Measurements from ENCODE around the gene ADSL. TPM values are rescaled to one million over a fixed set of nuclear protein-coding genes. Genes with fewer than 3 reads are reported as not detected.

Gene ADSL
- total RNA-seq, 1 donor from 2014 or later: 153 TPM

DNA sequence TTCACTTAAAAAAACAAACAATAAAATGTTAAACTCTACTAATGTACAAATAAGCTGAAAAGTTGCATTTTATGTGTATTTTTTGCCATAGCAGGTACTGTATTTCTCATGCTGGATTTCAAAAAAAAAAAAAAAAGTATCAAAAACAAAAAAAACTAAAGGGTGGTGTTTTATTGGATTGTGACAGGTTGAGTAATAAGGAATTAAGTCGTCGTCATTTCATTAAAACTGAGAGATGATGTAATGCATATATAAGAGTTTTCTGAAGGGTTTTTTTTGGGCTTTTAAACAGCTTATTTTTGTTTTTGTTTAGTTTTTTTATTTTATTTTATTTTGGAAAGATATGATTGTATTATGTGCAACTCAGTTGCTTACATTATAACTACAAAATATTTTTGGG lies 10.9 kb upstream of the ADSL start:
- Histone ChIP-seq H3K36me3 (ENCODE audit: control insufficient read depth, insufficient read depth, low read length) (no peaks in the 10 kb centered on the region), H3K4me3 (ENCODE audit: low read depth, low read length) (no peak overlapping the region), H3K27me3 (ENCODE audit: control insufficient read depth, insufficient read depth, low read length) (no peaks in the 10 kb centered on the region)
- DNase-seq (ENCODE audit: low read depth): no peak
- TF ChIP-seq, protein P1, sequence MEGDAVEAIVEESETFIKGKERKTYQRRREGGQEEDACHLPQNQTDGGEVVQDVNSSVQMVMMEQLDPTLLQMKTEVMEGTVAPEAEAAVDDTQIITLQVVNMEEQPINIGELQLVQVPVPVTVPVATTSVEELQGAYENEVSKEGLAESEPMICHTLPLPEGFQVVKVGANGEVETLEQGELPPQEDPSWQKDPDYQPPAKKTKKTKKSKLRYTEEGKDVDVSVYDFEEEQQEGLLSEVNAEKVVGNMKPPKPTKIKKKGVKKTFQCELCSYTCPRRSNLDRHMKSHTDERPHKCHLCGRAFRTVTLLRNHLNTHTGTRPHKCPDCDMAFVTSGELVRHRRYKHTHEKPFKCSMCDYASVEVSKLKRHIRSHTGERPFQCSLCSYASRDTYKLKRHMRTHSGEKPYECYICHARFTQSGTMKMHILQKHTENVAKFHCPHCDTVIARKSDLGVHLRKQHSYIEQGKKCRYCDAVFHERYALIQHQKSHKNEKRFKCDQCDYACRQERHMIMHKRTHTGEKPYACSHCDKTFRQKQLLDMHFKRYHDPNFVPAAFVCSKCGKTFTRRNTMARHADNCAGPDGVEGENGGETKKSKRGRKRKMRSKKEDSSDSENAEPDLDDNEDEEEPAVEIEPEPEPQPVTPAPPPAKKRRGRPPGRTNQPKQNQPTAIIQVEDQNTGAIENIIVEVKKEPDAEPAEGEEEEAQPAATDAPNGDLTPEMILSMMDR (IDR thresholded peaks at IDR 0.05; ENCODE audit: insufficient read depth, low read length, poor library complexity, severe bottlenecking): no peak

DNA sequence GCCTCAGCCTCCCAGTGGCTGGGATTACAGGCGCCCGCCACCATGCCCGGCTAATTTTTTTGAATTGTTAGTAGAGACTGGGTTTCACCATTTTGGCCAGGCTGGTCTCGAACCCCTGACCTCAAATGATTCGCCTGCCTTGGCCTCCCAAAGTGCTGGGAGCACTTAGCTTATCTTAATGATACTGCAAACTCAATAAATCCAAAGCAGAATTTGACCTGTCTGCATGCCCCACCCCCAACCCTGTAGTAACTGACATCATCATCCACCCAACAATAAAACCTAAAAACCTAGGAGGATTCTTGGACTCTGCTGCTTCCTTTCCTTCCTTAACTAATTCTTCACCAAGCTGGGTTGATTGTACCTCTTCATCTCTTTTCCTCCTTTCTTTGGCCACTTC lies 6.3 kb upstream of the ADSL start:
- Histone ChIP-seq H3K4me3 (ENCODE audit: low read depth, low read length) (no peak overlapping the region), H3K36me3 (ENCODE audit: control insufficient read depth, insufficient read depth, low read length) (no peaks in the 10 kb centered on the region), H3K27me3 (ENCODE audit: control insufficient read depth, insufficient read depth, low read length) (no peaks in the 10 kb centered on the region)
- TF ChIP-seq, protein P1 (IDR thresholded peaks at IDR 0.05; ENCODE audit: insufficient read depth, low read length, poor library complexity, severe bottlenecking): no peak
- DNase-seq (ENCODE audit: low read depth): no peak

DNA sequence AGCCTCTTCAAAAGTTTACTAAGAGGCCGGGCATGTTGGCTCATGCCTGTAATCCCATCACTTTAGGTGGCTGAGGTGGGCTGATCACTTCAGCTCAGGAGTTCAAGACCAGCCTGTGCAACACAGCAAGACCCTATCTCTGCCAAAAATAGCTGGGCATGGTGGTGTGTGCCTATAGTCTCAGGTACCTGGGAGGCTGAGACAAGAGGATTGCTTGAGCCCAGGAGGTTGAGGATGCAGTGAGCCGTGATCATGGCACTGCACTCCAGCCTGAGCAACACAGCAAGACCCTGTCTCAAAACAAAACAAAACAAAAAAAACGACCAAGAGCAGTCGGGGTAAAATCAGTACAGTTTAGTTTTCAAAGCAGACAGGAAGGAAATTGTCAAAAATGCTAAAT lies 4.7 kb upstream of the ADSL start:
- TF ChIP-seq, protein P1 (IDR thresholded peaks at IDR 0.05; ENCODE audit: insufficient read depth, low read length, poor library complexity, severe bottlenecking): no peak
- no peaks in the 10 kb centered on the region for H3K36me3 ChIP-seq (ENCODE audit: control insufficient read depth, insufficient read depth, low read length)
- H3K27me3 ChIP-seq (ENCODE audit: control insufficient read depth, insufficient read depth, low read length): no peaks in the 10 kb centered on the region
- H3K4me3 ChIP-seq (ENCODE audit: low read depth, low read length): no peak overlapping the region
- DNase-seq (ENCODE audit: low read depth): no peak

DNA sequence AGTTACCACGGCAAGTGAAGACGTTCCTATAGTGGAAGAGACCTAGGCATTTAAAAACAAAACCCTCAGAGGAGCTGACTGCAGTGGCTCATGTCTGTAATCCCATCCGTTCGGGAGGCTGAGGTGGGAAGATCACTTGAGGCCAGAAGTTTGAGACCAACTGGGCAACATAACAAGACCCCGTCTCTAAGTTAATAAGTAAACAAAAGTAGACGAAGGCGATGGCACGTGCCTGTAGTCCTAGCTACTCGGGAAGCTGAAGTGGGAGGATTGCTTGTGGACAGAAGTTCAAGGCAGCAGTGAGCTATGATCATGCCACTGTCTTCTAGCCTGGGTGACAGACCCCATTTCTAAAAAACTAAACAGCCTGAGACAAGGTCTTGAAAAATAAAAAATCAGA lies 3.8 kb upstream of the ADSL start:
- H3K27me3 ChIP-seq (ENCODE audit: control insufficient read depth, insufficient read depth, low read length): no peaks in the 10 kb centered on the region
- no peaks in the 10 kb centered on the region for H3K36me3 ChIP-seq (ENCODE audit: control insufficient read depth, insufficient read depth, low read length)
- DNase-seq (ENCODE audit: low read depth): no peak
- no peak overlapping the region for H3K4me3 ChIP-seq (ENCODE audit: low read depth, low read length)
- TF ChIP-seq, protein P1 (IDR thresholded peaks at IDR 0.05; ENCODE audit: insufficient read depth, low read length, poor library complexity, severe bottlenecking): no peak

DNA sequence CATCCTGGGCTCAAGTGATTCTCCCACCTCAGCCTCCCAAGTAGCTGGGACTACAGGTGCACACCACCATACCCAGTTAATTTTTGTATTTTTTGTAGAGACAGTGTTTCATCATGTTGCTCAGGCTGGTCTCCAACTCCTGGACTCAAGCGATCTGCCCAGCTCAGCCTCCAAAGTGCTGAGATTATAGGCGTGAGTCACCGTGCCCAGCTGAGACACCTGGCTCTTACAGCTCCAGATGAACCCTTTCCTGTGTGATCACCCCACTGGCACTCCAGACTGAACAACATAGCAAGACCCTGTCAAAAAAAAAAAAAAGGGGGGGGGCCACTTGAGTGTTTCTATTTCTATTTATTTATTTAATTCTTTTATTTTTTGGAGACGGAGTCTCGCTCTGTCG lies 1.0 kb upstream of the ADSL start:
- Histone ChIP-seq H3K36me3 (ENCODE audit: control insufficient read depth, insufficient read depth, low read length) (no peaks in the 10 kb centered on the region), H3K4me3 (ENCODE audit: low read depth, low read length) (peak overlapping the region; percentile 90), H3K27me3 (ENCODE audit: control insufficient read depth, insufficient read depth, low read length) (no peaks in the 10 kb centered on the region)
- no peak for DNase-seq (ENCODE audit: low read depth)
- TF ChIP-seq, protein P1 (IDR thresholded peaks at IDR 0.05; ENCODE audit: insufficient read depth, low read length, poor library complexity, severe bottlenecking): no peak

DNA sequence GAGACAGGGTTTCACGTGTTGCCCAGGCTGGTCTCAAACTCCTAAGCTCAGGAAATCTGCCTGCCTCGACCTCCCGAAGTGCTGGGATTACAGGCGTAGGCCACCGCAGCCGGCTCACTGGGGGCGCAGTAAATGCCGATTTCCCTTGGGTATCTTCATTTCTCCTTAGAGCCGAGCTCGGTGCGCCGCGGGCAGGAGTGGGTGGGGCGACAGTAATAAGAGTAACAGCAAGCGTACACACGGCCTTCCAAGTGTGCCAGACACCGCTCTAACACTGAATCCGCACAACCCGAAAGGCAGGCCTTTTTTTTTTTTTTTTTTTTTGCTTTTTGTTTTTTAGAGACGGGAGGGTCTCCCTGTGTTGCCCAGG lies 500 bp upstream of the ADSL start:
- no peak for DNase-seq (ENCODE audit: low read depth)
- TF ChIP-seq, protein P1 (IDR thresholded peaks at IDR 0.05; ENCODE audit: insufficient read depth, low read length, poor library complexity, severe bottlenecking): no peak
- H3K36me3 ChIP-seq (ENCODE audit: control insufficient read depth, insufficient read depth, low read length): no peaks in the 10 kb centered on the region
- no peaks in the 10 kb centered on the region for H3K27me3 ChIP-seq (ENCODE audit: control insufficient read depth, insufficient read depth, low read length)
- peak overlapping the region; percentile 90 for H3K4me3 ChIP-seq (ENCODE audit: low read depth, low read length)

All from kidney epithelial cell (primary cell).